Measurements from ENCODE around the gene SEMA4D. TPM values are rescaled to one million over a fixed set of nuclear protein-coding genes. Genes with fewer than 3 reads are reported as not detected.
"Not testable (repeated sequence)": the region's sequence is repeated elsewhere in the genome, so short reads cannot be mapped to it uniquely, and the experiment has no call there.

The SEMA4D gene
- total RNA-seq, 2 experiments from 2014 or later: 283 to 295 TPM

GRCh38 chr9:89382026-89382986, 115.6 kb downstream of the SEMA4D start:
- CTCF ChIA-PET: interaction anchor here (0.8 kb wide), 2 partner anchors 47 to 170 kb away, joined by 3 read pairs; no protein-coding TSS in a partner anchor
- POLR2A ChIA-PET: interaction anchor here (0.7 kb wide), 1 partner anchor 37 kb away, joined by 4 read pairs; no protein-coding TSS in a partner anchor

- POLR2A ChIA-PET: no interaction called here
- CTCF ChIA-PET: no interaction called here
These were observed 116.7 kb downstream of the SEMA4D start for GRCh38 chr9:89381308-89381609.

- CTCF ChIA-PET: no interaction called here
- POLR2A ChIA-PET: no interaction called here
These were observed 117.2 kb downstream of the SEMA4D start for GRCh38 chr9:89380437-89381307.

GRCh38 chr9:89379508-89380115, 118.3 kb downstream of the SEMA4D start:
- POLR2A ChIA-PET: no interaction called here
- CTCF ChIA-PET: no interaction called here

GRCh38 chr9:89379031-89379430, 118.9 kb downstream of the SEMA4D start:
- CTCF ChIA-PET: interaction anchor here (1.2 kb wide), 1 partner anchor 165 kb away, joined by 3 read pairs; no protein-coding TSS in a partner anchor
- POLR2A ChIA-PET: no interaction called here

- POLR2A ChIA-PET: no interaction called here
- CTCF ChIA-PET: interaction anchor here (1.2 kb wide), 1 partner anchor 165 kb away, joined by 3 read pairs; no protein-coding TSS in a partner anchor
These were observed 119.4 kb downstream of the SEMA4D start for GRCh38 chr9:89378541-89378940.

- ChIA-PET POLR2A (no interaction called here), CTCF (no interaction called here)
These were observed 120.5 kb downstream of the SEMA4D start for GRCh38 chr9:89377411-89377810.

- POLR2A ChIA-PET: interaction anchor here (0.6 kb wide), 1 partner anchor 36 kb away, joined by 3 read pairs; no protein-coding TSS in a partner anchor
- CTCF ChIA-PET: no interaction called here
These were observed 121.1 kb downstream of the SEMA4D start for GRCh38 chr9:89376741-89377351.

GRCh38 chr9:89376286-89376685, 121.6 kb downstream of the SEMA4D start:
- ChIA-PET POLR2A (interaction anchor here (0.6 kb wide), 1 partner anchor 36 kb away, joined by 3 read pairs; no protein-coding TSS in a partner anchor), CTCF (no interaction called here)

GRCh38 chr9:89375191-89375760, 122.6 kb downstream of the SEMA4D start:
- ChIA-PET CTCF (interaction anchor here (0.8 to 1.2 kb wide), 3 partner anchors 13 to 173 kb away, joined by 3 read pairs; no protein-coding TSS in a partner anchor), POLR2A (no interaction called here)

- ChIA-PET POLR2A (no interaction called here), CTCF (interaction anchor here (1.1 kb wide), 1 partner anchor 34 kb away, joined by 3 read pairs; no protein-coding TSS in a partner anchor)
These were observed 123.7 kb downstream of the SEMA4D start for GRCh38 chr9:89374176-89374575.

GRCh38 chr9:89372979-89373378, 124.9 kb downstream of the SEMA4D start:
- ChIA-PET CTCF (no interaction called here), POLR2A (no interaction called here)

- ChIA-PET POLR2A (no interaction called here), CTCF (no interaction called here)
These were observed 125.6 kb downstream of the SEMA4D start for GRCh38 chr9:89372230-89372816.

- CTCF ChIA-PET, POLR2A ChIA-PET: not testable (repeated sequence)
These were observed 126.1 kb downstream of the SEMA4D start for GRCh38 chr9:89371791-89372190.

- ChIA-PET CTCF (no interaction called here), POLR2A (no interaction called here)
These were observed 127.3 kb downstream of the SEMA4D start for GRCh38 chr9:89370593-89370992.

- ChIA-PET CTCF (interaction anchor here (1.0 kb wide), 1 partner anchor 9 kb away, joined by 3 read pairs; no protein-coding TSS in a partner anchor), POLR2A (interaction anchor here (0.6 kb wide), 1 partner anchor 42 kb away, joined by 8 read pairs; no protein-coding TSS in a partner anchor)
These were observed 128.9 kb downstream of the SEMA4D start for GRCh38 chr9:89368978-89369377.

- ChIA-PET POLR2A (interaction anchor here (0.6 kb wide), 1 partner anchor 41 kb away, joined by 8 read pairs; no protein-coding TSS in a partner anchor), CTCF (interaction anchor here (1.0 kb wide), 1 partner anchor 8 kb away, joined by 3 read pairs; no protein-coding TSS in a partner anchor)
These were observed 129.4 kb downstream of the SEMA4D start for GRCh38 chr9:89368550-89368949.

GRCh38 chr9:89367726-89368437, 130.0 kb downstream of the SEMA4D start:
- ChIA-PET POLR2A (no interaction called here), CTCF (interaction anchor here (1.1 kb wide), 1 partner anchor 40 kb away, joined by 4 read pairs; no protein-coding TSS in a partner anchor)

Data from activated CD8-positive, alpha-beta memory T cell treated with anti-CD3 and anti-CD28 coated beads for 36 hours (primary cell).